Endothelial cell of umbilical vein (primary cell): Measurements from ENCODE around the gene SPSB1. TPM values are rescaled to one million over a fixed set of nuclear protein-coding genes. Genes with fewer than 3 reads are reported as not detected.

Source experiments
- BruUV-seq: library from RNA; stranded (reverse); fragments of 400-500 nt; replicated peaks from 2 replicates; lab custom pipeline; 2021; lab: Mats Ljungman, UMichigan
- CTCF ChIA-PET: fragments of 300-600, 350-600 bp; sonication (Branson Sonifier 250); formaldehyde crosslinking; loops from one replicate; lab custom pipeline; 2021; ENCODE audit warnings: antibody characterized with exemption, inconsistent platforms; lab: Charles Lee
- POLR2A ChIA-PET: fragments of 300-600, 350-600 bp; sonication (Branson Sonifier 250); formaldehyde crosslinking; loops from one replicate; lab custom pipeline; 2021; ENCODE audit warnings: antibody characterized with exemption, inconsistent platforms; lab: Charles Lee
- DNase-seq: peaks from one replicate; pipeline ENCODE4 v3.0.0-alpha.2; 2011; ENCODE audit warnings: low read depth, low spot score
- FAIRE-seq: peaks from 2 replicates; lab custom pipeline; 2011; peaks lifted over from hg19 to GRCh38; lab: Jason Lieb, UNC
- H2AFZ ChIP-seq: 2 replicates; pipeline ENCODE4 v1.6.0; 2012; ENCODE audit warnings: low read depth, low read length, control low read depth, inconsistent platforms
- H3K27ac ChIP-seq: 2 replicates; pipeline ENCODE4 v1.5.1; 2011; ENCODE audit warnings: low read depth, mild to moderate bottlenecking, control low read depth, low read length, moderate library complexity; ENCODE audit not compliant: insufficient read depth
- H3K27me3 ChIP-seq, 2 experiments: 2 replicates each; pipeline versions ENCODE4 v1.6.0 to v1.6.1; 2011; ENCODE audit warnings: low read length in 2 of 2, mixed read lengths in 1 of 2; ENCODE audit not compliant: control insufficient read depth in 2 of 2, insufficient read depth in 2 of 2
- H3K36me3 ChIP-seq, 2 experiments: 2 replicates in 1 of 2; 3 replicates in 1 of 2; pipeline ENCODE4 v1.5.1; 2011; ENCODE audit warnings: low read length in 2 of 2, mild to moderate bottlenecking in 1 of 2, moderate library complexity in 1 of 2; ENCODE audit not compliant: control insufficient read depth in 2 of 2, insufficient read depth in 2 of 2; ENCODE audit errors: extremely low read depth in 1 of 2
- H3K4me1 ChIP-seq: 3 replicates; pipeline ENCODE4 v1.5.1; 2011; ENCODE audit warnings: mild to moderate bottlenecking, low read length; ENCODE audit not compliant: control insufficient read depth, insufficient read depth; ENCODE audit errors: extremely low read depth
- H3K4me2 ChIP-seq: 2 replicates; pipeline ENCODE4 v1.6.1; 2011; ENCODE audit warnings: low read length, control low read depth, mixed read lengths; ENCODE audit not compliant: insufficient read depth
- H3K4me3 ChIP-seq, 3 experiments: fragments of 200-600 bp in 1 of 3; sonication (generic), shearing (Covaris generic) in 1 of 3; replicated peaks in 1 of 3; 2 replicates each; pipeline ENCODE4 v1.5.1; 2011 to 2016; ENCODE audit warnings: control low read depth in 3 of 3, low read length in 3 of 3, mild to moderate bottlenecking in 2 of 3, inconsistent platforms in 1 of 3, low read depth in 1 of 3, moderate library complexity in 1 of 3; ENCODE audit not compliant: insufficient read depth in 1 of 3
- H3K79me2 ChIP-seq: 2 replicates; pipeline ENCODE4 v1.6.0; 2012; ENCODE audit warnings: low read length, inconsistent platforms; ENCODE audit not compliant: control insufficient read depth, insufficient read depth
- H3K9ac ChIP-seq: replicated peaks from 2 replicates; pipeline ENCODE3; 2011; ENCODE audit warnings: low read length, control low read depth; ENCODE audit not compliant: insufficient read depth; ENCODE audit errors: extremely low read depth
- H3K9me1 ChIP-seq: replicated peaks from 3 replicates; pipeline ENCODE4 v1.6.0; 2011; ENCODE audit warnings: mild to moderate bottlenecking, low read length; ENCODE audit not compliant: control insufficient read depth, insufficient read depth; ENCODE audit errors: extremely low read depth
- H3K9me3 ChIP-seq: replicated peaks from 2 replicates; pipeline ENCODE4 v1.5.1; 2012; ENCODE audit warnings: low read length, inconsistent platforms; ENCODE audit not compliant: control insufficient read depth, insufficient read depth
- H4K20me1 ChIP-seq: replicated peaks from 2 replicates; pipeline ENCODE3; 2011; ENCODE audit warnings: mild to moderate bottlenecking, low read length; ENCODE audit not compliant: control insufficient read depth, insufficient read depth; ENCODE audit errors: extremely low read depth
- CTCF ChIP-seq, 2 donors: IDR thresholded peaks; 1 replicate in 1 of 2; 2 replicates in 1 of 2; pipeline ENCODE4 v1.5.1; 2011; ENCODE audit warnings: low read length in 2 of 2, mild to moderate bottlenecking in 2 of 2, moderate library complexity in 2 of 2, control low read depth in 1 of 2, inconsistent platforms in 1 of 2, low read depth in 1 of 2; ENCODE audit not compliant: insufficient read depth in 1 of 2; ENCODE audit errors: extremely low read depth in 1 of 2
- EZH2 ChIP-seq: IDR thresholded peaks from 2 replicates; pipeline ENCODE4 v1.6.1; 2012; ENCODE audit warnings: borderline replicate concordance, low read depth, mild to moderate bottlenecking, moderate library complexity, low read length, inconsistent platforms; ENCODE audit not compliant: severe bottlenecking
- FOS ChIP-seq: IDR thresholded peaks from 2 replicates; pipeline ENCODE4 v1.6.1; 2011; ENCODE audit warnings: mild to moderate bottlenecking, low read length, moderate library complexity, borderline replicate concordance; ENCODE audit not compliant: insufficient read depth
- GATA2 ChIP-seq: IDR thresholded peaks from 2 replicates; pipeline ENCODE4 v1.7.0; 2011; ENCODE audit warnings: low read depth, mild to moderate bottlenecking, moderate library complexity, mixed read lengths, low read length; ENCODE audit not compliant: insufficient read length, insufficient read depth
- JUN ChIP-seq: IDR thresholded peaks from 2 replicates; pipeline ENCODE4 v1.6.1; 2011; ENCODE audit warnings: borderline replicate concordance, low read depth; ENCODE audit not compliant: insufficient read length, insufficient read depth
- MYC ChIP-seq: IDR thresholded peaks from one replicate; pipeline ENCODE4 v1.6.1; 2011; ENCODE audit warnings: mild to moderate bottlenecking, low read depth, low read length
- POLR2A ChIP-seq: IDR thresholded peaks from 2 replicates; pipeline ENCODE4 v1.6.1; 2012; ENCODE audit warnings: low read depth, mild to moderate bottlenecking, control low read depth, low read length
- POLR2AphosphoS5 ChIP-seq: IDR thresholded peaks from 2 replicates; pipeline ENCODE4 v1.6.1; 2012; ENCODE audit warnings: low read depth, mild to moderate bottlenecking, control low read depth, low read length, moderate library complexity; ENCODE audit not compliant: insufficient read depth
- dilution Hi-C: fragments of 300-500 bp; cut with MboI; formaldehyde crosslinking; loops from one replicate; pipeline ENCODE4 v1.15.0; 2019; ENCODE audit warnings: low sequenced_read_pairs; ENCODE audit not compliant: extremely low pct_ligation_motif_present
- intact Hi-C: fragments of 100-400 bp; cut with micrococcal nuclease; formaldehyde crosslinking; loops from one replicate; pipeline ENCODE4 v1.10.0; 2022
- polyA plus RNA-seq, 4 experiments: library from polyadenylated mRNA; depleted of rRNA in 3 of 4; stranded (reverse) in 3 of 4; unstranded in 1 of 4; fragments of >200 nt; gene quantifications; 2 replicates each; pipeline versions ENCODE4 v1.2.1 to v1.2.3, GENCODE V29; 2011 to 2012; ENCODE audit warnings: missing spikeins in 1 of 4
- total RNA-seq: library from RNA; stranded (reverse); gene quantifications from 2 replicates; pipeline ENCODE4 v1.2.3, GENCODE V29; 2021

Gene SPSB1
- total and polyA plus RNA-seq, 2 donors (not counting 3 experiments of a cell fraction or from before 2014, with no cell fraction given), result 41.9 to 61.2 TPM

GRCh38 chr1:9280015-9280860 lies 12.5 kb upstream of the SPSB1 start:
- Histone ChIP-seq H3K4me3 (no peak overlapping the region), H3K9me3 (no peaks in the 10 kb centered on the region), H3K9me1 (no peaks in the 10 kb centered on the region), H3K27ac (no peak overlapping the region), H3K4me2 (peak overlapping the region; percentile 4), H3K27me3 (no peaks in the 10 kb centered on the region), H4K20me1 (no peaks in the 10 kb centered on the region), H3K4me1 (peaks cover 14% of the 10 kb centered on the region), H2AFZ (peak overlapping the region; percentile 39), H3K36me3 (no peaks in the 10 kb centered on the region), H3K9ac (no peak overlapping the region), H3K79me2 (no peaks in the 10 kb centered on the region)
- intact Hi-C loops (no loop called here), dilution Hi-C loops (no loop called here)
- peak; percentile 83 for FAIRE-seq
- ChIA-PET POLR2A (no interaction called here), CTCF (interaction anchor here (0.6 to 4.9 kb wide), 7 partner anchors 9 to 211 kb away, joined by 3 to 27 read pairs (median 7); partner anchors contain the start of gene SPSB1)
- no TSS peak for BruUV-seq
- no peak for TF ChIP-seq JUN
- peak; percentile 70 for DNase-seq

GRCh38 chr1:9281071-9281827 lies 11.4 kb upstream of the SPSB1 start:
- intact Hi-C loops, result no loop called here
- DNase-seq (no peak), FAIRE-seq (no peak)
- Histone ChIP-seq H3K79me2 (no peaks in the 10 kb centered on the region), H3K9me1 (no peaks in the 10 kb centered on the region), H3K4me3 (no peak overlapping the region), H3K36me3 (no peaks in the 10 kb centered on the region), H3K4me1 (peaks cover 6% of the 10 kb centered on the region), H4K20me1 (no peaks in the 10 kb centered on the region), H2AFZ (no peak overlapping the region), H3K9me3 (no peaks in the 10 kb centered on the region), H3K4me2 (no peak overlapping the region), H3K27me3 (no peaks in the 10 kb centered on the region), H3K27ac (no peak overlapping the region), H3K9ac (no peak overlapping the region)
- no TSS peak for BruUV-seq
- TF ChIP-seq JUN (no peak), GATA2 (no peak), FOS (no peak), CTCF (IDR thresholded peaks at IDR 0.05; ENCODE audit: extremely low read depth in 1 of 2, insufficient read depth in 1 of 2, low read depth in 1 of 2, low read length in 2 of 2) (no peak), POLR2A (no peak), EZH2 (no peak), POLR2AphosphoS5 (no peak), MYC (no peak)
- ChIA-PET POLR2A (no interaction called here), CTCF (interaction anchor here (1.3 to 4.9 kb wide), 5 partner anchors 8 to 210 kb away, joined by 7 to 27 read pairs (median 9); no protein-coding TSS in a partner anchor)
- dilution Hi-C loops, result no loop called here
